ENCODE results near the gene CAMK1G.

Gene CAMK1G

GRCh38 chr1:209652873-209653401 lies 69.4 kb downstream of the CAMK1G start:
- Histone ChIP-seq H3K4me3 (replicated peaks; ENCODE audit: low read depth, low read length) (no peak overlapping the region), H3K27me3 (replicated peaks; ENCODE audit: control insufficient read depth, insufficient read depth, low read length) (no peaks in the 10 kb centered on the region; the same call in 1 of the 2 replicates), H3K36me3 (ENCODE audit: control insufficient read depth, insufficient read depth, low read length) (no peaks in the 10 kb centered on the region)
- DNase-seq (ENCODE audit: extremely low read depth, insufficient read length): no peak
- no peak for TF ChIP-seq CTCF (IDR thresholded peaks at IDR 0.05; ENCODE audit: insufficient read depth, low read length, poor library complexity, severe bottlenecking)

GRCh38 chr1:209653915-209654351 lies 70.4 kb downstream of the CAMK1G start:
- no peak overlapping the region for H3K4me3 ChIP-seq (replicated peaks; ENCODE audit: low read depth, low read length)
- no peaks in the 10 kb centered on the region for H3K36me3 ChIP-seq (ENCODE audit: control insufficient read depth, insufficient read depth, low read length)
- no peak for TF ChIP-seq CTCF (IDR thresholded peaks at IDR 0.05; ENCODE audit: insufficient read depth, low read length, poor library complexity, severe bottlenecking)
- no peaks in the 10 kb centered on the region; the same call in 1 of the 2 replicates for H3K27me3 ChIP-seq (replicated peaks; ENCODE audit: control insufficient read depth, insufficient read depth, low read length)
- no peak for DNase-seq (ENCODE audit: extremely low read depth, insufficient read length)

GRCh38 chr1:209655411-209656231 lies 72.1 kb downstream of the CAMK1G start:
- Histone ChIP-seq H3K4me3 (replicated peaks; ENCODE audit: low read depth, low read length) (no peak overlapping the region), H3K36me3 (ENCODE audit: control insufficient read depth, insufficient read depth, low read length) (no peaks in the 10 kb centered on the region), H3K27me3 (replicated peaks; ENCODE audit: control insufficient read depth, insufficient read depth, low read length) (no peaks in the 10 kb centered on the region; the same call in 1 of the 2 replicates)
- TF ChIP-seq CTCF (IDR thresholded peaks at IDR 0.05; ENCODE audit: insufficient read depth, low read length, poor library complexity, severe bottlenecking): no peak
- DNase-seq (ENCODE audit: extremely low read depth, insufficient read length): no peak

- DNase-seq (ENCODE audit: extremely low read depth, insufficient read length): peak; percentile 38
- Histone ChIP-seq H3K4me3 (replicated peaks; ENCODE audit: low read depth, low read length) (no peak overlapping the region), H3K36me3 (ENCODE audit: control insufficient read depth, insufficient read depth, low read length) (no peaks in the 10 kb centered on the region)
Observed at GRCh38 chr1:209657140-209657879, 73.8 kb downstream of the CAMK1G start.

GRCh38 chr1:209657918-209658317 lies 74.4 kb downstream of the CAMK1G start:
- Histone ChIP-seq H3K36me3 (ENCODE audit: control insufficient read depth, insufficient read depth, low read length) (no peaks in the 10 kb centered on the region), H3K4me3 (replicated peaks; ENCODE audit: low read depth, low read length) (no peak overlapping the region), H3K27me3 (replicated peaks; ENCODE audit: control insufficient read depth, insufficient read depth, low read length) (no peaks in the 10 kb centered on the region; the same call in 1 of the 2 replicates)
- no peak for DNase-seq (ENCODE audit: extremely low read depth, insufficient read length)
- no peak for TF ChIP-seq CTCF (IDR thresholded peaks at IDR 0.05; ENCODE audit: insufficient read depth, low read length, poor library complexity, severe bottlenecking)

More at GRCh38 chr1:209657140-209657879, 73.8 kb downstream of the CAMK1G start:
- TF ChIP-seq CTCF (IDR thresholded peaks at IDR 0.05; ENCODE audit: insufficient read depth, low read length, poor library complexity, severe bottlenecking): no peak
- H3K27me3 ChIP-seq (replicated peaks; ENCODE audit: control insufficient read depth, insufficient read depth, low read length): no peaks in the 10 kb centered on the region; the same call in 1 of the 2 replicates

Data from GM06990 (cell line).